Calu3 (cell line): ENCODE results near the gene DDX3X. TPM values are rescaled to one million over a fixed set of nuclear protein-coding genes. Genes with fewer than 3 reads are reported as not detected.
A peak's percentile ranks its signal among the peaks of the same experiment; 100 is the strongest.

Experiments used
- BruUV-seq: library from RNA; stranded (reverse); fragments of 400-500 nt; replicated peaks from 2 replicates; lab custom pipeline; 2021; lab: Mats Ljungman, UMichigan
- CTCF ChIA-PET: fragments of 300-600 bp; sonication (Branson Sonifier 250); formaldehyde crosslinking; loops from one replicate; lab custom pipeline; 2022; ENCODE audit warnings: antibody characterized with exemption; lab: Charles Lee
- DNase-seq: peaks from one replicate; pipeline ENCODE4 v3.0.0; 2022
- H3K27ac Mint-ChIP-seq: one replicate; pipeline ENCODE4 v1.8.0; 2022; ENCODE audit warnings: mixed read lengths; ENCODE audit not compliant: unreplicated experiment
- H3K27me3 Mint-ChIP-seq: one replicate; pipeline ENCODE4 v1.8.0; 2022; ENCODE audit warnings: mixed read lengths; ENCODE audit not compliant: unreplicated experiment
- H3K36me3 Mint-ChIP-seq: one replicate; pipeline ENCODE4 v1.8.0; 2022; ENCODE audit warnings: mild to moderate bottlenecking, moderate library complexity, mixed read lengths; ENCODE audit not compliant: insufficient read depth, unreplicated experiment
- H3K4me1 Mint-ChIP-seq: one replicate; pipeline ENCODE4 v1.8.0; 2022; ENCODE audit warnings: mild to moderate bottlenecking, low read depth, mixed read lengths; ENCODE audit not compliant: unreplicated experiment
- H3K4me3 Mint-ChIP-seq: one replicate; pipeline ENCODE4 v1.8.0; 2022; ENCODE audit warnings: mild to moderate bottlenecking, low read depth, moderate library complexity, mixed read lengths; ENCODE audit not compliant: unreplicated experiment
- H3K9me3 Mint-ChIP-seq: one replicate; pipeline ENCODE4 v1.8.0; 2022; ENCODE audit warnings: low read depth, mixed read lengths; ENCODE audit not compliant: unreplicated experiment
- intact Hi-C: fragments of 100-400 bp; cut with micrococcal nuclease; formaldehyde crosslinking; loops from one replicate; pipeline ENCODE4 v1.10.0; 2022; ENCODE audit not compliant: unreplicated experiment
- total RNA-seq: library from RNA; stranded (reverse); gene quantifications from 2 replicates; pipeline ENCODE4 v1.2.3, GENCODE V29; 2022
- TF ChIP-seq, protein P1 (sequence below): fragments of 200-600 bp; IDR thresholded peaks from one replicate; pipeline ENCODE4 v1.8.0; 2022; ENCODE audit warnings: antibody characterized with exemption; ENCODE audit not compliant: unreplicated experiment

DDX3X gene
- total RNA-seq, 1 experiment from 2014 or later = 308 TPM

DNA sequence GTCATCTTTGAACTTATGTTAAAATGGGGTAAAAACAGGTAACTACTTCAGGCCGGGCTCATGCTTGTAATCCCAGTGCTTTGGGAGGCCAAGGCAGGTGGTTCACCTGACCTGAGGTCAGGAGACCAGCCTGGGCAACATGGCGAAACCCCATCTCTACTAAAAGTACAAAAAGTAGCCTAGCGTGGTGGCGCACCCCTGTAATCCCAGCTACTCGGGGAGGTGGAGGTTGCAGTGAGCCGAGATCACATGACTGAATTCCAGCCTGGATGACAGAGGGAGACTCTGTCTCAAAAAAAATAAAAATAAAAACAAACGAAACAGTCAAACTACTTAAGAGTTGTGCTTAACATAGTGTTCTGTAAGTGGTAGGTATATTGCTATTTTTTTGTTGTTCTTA lies 2.5 kb downstream of the DDX3X start:
- CTCF ChIA-PET = no interaction called here
- TF ChIP-seq, protein P1, sequence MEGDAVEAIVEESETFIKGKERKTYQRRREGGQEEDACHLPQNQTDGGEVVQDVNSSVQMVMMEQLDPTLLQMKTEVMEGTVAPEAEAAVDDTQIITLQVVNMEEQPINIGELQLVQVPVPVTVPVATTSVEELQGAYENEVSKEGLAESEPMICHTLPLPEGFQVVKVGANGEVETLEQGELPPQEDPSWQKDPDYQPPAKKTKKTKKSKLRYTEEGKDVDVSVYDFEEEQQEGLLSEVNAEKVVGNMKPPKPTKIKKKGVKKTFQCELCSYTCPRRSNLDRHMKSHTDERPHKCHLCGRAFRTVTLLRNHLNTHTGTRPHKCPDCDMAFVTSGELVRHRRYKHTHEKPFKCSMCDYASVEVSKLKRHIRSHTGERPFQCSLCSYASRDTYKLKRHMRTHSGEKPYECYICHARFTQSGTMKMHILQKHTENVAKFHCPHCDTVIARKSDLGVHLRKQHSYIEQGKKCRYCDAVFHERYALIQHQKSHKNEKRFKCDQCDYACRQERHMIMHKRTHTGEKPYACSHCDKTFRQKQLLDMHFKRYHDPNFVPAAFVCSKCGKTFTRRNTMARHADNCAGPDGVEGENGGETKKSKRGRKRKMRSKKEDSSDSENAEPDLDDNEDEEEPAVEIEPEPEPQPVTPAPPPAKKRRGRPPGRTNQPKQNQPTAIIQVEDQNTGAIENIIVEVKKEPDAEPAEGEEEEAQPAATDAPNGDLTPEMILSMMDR = no peak
- intact Hi-C loops = loop anchor here (5.0 to 10.0 kb wide), 2 partner anchors 48 to 101 kb away; no protein-coding TSS in a partner anchor
- Mint-ChIP-seq H3K4me1 (peaks cover 6% of the 10 kb centered on the region), H3K27me3 (no peaks in the 10 kb centered on the region), H3K36me3 (peaks cover 90% of the 10 kb centered on the region), H3K9me3 (no peaks in the 10 kb centered on the region), H3K4me3 (peak overlapping the region; percentile 73), H3K27ac (peak overlapping the region; percentile 100)
- no peak for DNase-seq
- no TSS peak for BruUV-seq

DNA sequence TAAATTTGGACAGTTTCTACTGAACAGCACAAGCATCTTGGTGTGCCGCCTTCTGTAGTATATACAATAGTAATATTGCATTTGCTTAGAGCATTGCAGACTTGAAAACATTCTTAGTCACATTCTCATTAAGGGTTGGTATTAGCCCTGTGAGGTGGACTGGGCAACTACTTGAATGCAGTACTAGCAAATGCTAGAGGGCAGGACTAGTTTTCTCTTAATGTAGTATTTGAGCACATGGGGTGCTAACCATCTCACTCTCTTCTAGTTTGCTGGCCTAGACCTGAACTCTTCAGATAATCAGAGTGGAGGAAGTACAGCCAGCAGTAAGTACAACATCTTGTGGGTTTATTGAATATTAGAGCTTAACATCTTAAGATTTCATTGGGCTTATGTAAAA lies 3.2 kb downstream of the DDX3X start:
- peaks cover 93% of the 10 kb centered on the region for H3K36me3 Mint-ChIP-seq

DNA sequence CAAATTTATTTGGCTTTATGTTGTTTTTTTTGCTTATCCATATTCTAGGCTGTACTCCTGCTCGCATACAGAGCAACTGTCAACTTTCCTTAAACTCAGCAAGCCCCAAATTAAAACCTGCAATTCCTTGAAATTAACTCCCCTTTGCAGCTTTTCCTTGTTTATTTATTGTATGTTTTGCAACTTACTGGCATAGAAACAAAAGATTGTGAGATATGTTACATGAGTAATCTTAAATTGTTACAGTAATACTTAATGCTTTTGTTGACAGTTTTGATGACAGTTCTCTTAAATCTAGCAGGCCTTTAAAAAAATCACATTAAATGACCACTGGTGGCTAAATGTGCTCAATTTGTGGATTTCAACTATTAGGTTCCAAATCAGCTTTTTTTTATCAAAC lies 4.5 kb downstream of the DDX3X start:
- no peaks in the 10 kb centered on the region for H3K27me3 Mint-ChIP-seq
- TF ChIP-seq, protein P1 = no peak
- CTCF ChIA-PET = interaction anchor here (0.6 kb wide), 1 partner anchor 36 kb away, joined by 6 read pairs; no protein-coding TSS in a partner anchor
- no peak overlapping the region for H3K27ac Mint-ChIP-seq
- no TSS peak for BruUV-seq
- H3K4me1 Mint-ChIP-seq = peaks cover 6% of the 10 kb centered on the region
- peak overlapping the region; percentile 73 for H3K4me3 Mint-ChIP-seq
- DNase-seq = no peak
- intact Hi-C loops = loop anchor here (5.0 to 10.0 kb wide), 2 partner anchors 46 to 99 kb away; no protein-coding TSS in a partner anchor
- peaks cover 87% of the 10 kb centered on the region for H3K36me3 Mint-ChIP-seq
- no peaks in the 10 kb centered on the region for H3K9me3 Mint-ChIP-seq

More for the DNA sequence above, 3.2 kb downstream of the DDX3X start:
- TF ChIP-seq, protein P1 = no peak
- intact Hi-C loops = loop anchor here (5.0 to 10.0 kb wide), 2 partner anchors 48 to 100 kb away; no protein-coding TSS in a partner anchor
- Mint-ChIP-seq H3K9me3 (no peaks in the 10 kb centered on the region), H3K4me3 (peak overlapping the region; percentile 73), H3K27ac (peak overlapping the region; percentile 73), H3K4me1 (peaks cover 6% of the 10 kb centered on the region), H3K27me3 (no peaks in the 10 kb centered on the region)
- BruUV-seq = no TSS peak
- DNase-seq = no peak
- CTCF ChIA-PET = interaction anchor here (0.7 to 0.8 kb wide), 4 partner anchors 47 to 423 kb away, joined by 3 to 6 read pairs (median 4); no protein-coding TSS in a partner anchor

DNA sequence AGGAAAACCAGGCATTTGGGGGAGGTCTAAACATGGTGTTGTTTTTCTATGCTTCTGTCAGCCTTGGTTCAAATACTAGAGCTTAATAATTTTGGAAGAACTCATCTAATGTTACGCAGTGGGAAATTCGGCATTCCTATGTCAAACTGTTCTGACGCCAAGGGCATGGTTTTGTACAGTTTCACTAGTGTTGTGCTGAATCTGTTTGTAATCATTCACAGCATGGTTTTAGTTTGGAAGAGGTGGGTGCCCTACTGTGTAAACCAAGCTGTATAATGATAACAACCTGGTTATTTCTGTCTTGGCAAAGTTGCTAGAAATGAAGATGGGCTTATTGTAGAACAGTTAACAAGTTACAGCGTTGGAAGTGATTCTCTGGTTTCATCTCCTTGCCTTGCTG lies 5.2 kb downstream of the DDX3X start:
- intact Hi-C loops = loop anchor here (5.0 to 10.0 kb wide), 2 partner anchors 46 to 98 kb away; no protein-coding TSS in a partner anchor
- Mint-ChIP-seq H3K27me3 (no peaks in the 10 kb centered on the region), H3K27ac (peak overlapping the region; percentile 28), H3K9me3 (no peaks in the 10 kb centered on the region), H3K4me3 (peak overlapping the region; percentile 73), H3K36me3 (peaks cover 86% of the 10 kb centered on the region), H3K4me1 (peaks cover 6% of the 10 kb centered on the region)
- BruUV-seq = no TSS peak
- CTCF ChIA-PET = no interaction called here
- no peak for DNase-seq
- TF ChIP-seq, protein P1 = no peak
